ENCODE measurements around the gene CYB561D2.
A peak's percentile ranks its signal among the peaks of the same experiment; 100 is the strongest.

CYB561D2 gene

DNA sequence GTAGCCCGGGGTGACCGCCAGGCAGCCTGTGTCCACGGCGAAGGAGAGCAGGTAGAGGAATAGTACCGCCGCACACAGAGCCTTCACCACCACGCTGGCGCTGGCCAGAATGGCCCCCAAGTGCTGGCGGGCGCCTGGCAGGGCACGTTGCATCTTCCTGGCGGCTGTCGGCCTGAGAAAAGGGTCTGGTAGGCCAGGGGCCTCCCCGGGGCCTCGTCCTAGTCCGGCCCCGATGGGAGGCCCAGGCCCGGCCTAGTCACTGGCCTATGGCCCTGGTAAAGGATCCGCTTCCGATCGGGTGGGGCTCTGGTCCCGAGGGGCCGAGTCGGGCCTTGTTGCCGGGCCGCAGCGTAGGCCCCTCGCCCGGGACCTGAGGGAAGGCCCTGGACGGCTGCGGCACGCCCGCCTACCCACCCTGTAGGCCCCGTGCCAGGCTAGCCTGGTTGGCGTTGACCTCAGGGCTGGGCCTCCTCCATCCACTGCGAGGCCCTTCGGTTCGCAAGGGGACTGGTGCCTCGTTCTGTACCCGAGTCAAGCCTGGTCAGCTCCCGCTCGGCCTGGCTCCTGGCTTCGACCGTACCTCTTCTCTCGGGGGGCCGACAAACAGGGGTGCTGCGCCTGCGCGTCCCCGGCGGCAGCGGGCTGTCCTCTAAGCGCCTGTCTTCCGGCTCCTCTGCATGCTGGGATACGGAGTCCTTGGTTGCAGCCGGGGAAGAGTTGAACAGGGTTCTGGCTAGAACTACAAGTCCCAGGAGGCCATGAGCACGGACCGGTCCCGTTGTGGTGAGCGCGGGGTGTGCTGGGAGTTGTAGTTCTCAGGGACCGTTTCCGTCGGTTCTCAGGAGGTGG, 8.5 kb downstream of the CYB561D2 start, which contains the start of gene TMEM115:
Gene TMEM115 (minus strand): TSS at position 611 of the 849 bp plus-strand sequence. CDS start 458 bp downstream, at position 153.
- peaks cover 14% of the 10 kb centered on the region for H3K36me3 ChIP-seq (ENCODE audit: control insufficient read depth, low read depth, low read length)
- H3K27ac ChIP-seq (ENCODE audit: low read length): no peak within 1 kb of the TSS
- peak within 1 kb of the TSS; percentile 74 for H3K9ac ChIP-seq (ENCODE audit: low read length)
- H3K27me3 ChIP-seq (ENCODE audit: control insufficient read depth, insufficient read depth, low read length): peaks cover 7% of the 10 kb centered on the region
- peaks cover 3% of the 10 kb centered on the region for H3K4me1 ChIP-seq (ENCODE audit: control insufficient read depth, low read depth, low read length)
- peak within 1 kb of the TSS; percentile 89 for H3K4me3 ChIP-seq (ENCODE audit: low read length)
- H3K9me3 ChIP-seq (ENCODE audit: control insufficient read depth, low read depth, low read length): no peaks in the 10 kb centered on the region

DNA sequence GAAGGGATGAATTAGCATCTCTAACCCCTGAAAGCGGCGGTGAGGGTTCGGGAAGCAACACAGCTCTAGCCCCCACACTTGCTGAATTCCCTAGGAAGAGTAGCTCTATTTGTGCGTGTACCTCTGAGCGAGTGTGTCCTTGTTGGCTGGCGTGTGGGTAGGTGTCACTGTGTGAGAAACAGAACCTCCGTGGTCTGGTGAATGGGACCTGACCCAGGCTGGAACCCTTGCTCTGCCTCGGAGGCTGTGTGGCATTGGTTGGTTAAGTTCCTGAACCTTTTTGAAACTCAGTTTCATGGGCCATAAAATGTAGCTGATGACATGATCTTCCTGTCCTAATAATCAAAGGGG, 9.1 kb downstream of the CYB561D2 start:
- Histone ChIP-seq H3K4me3 (ENCODE audit: low read length) (peak overlapping the region; percentile 89), H3K27me3 (ENCODE audit: control insufficient read depth, insufficient read depth, low read length) (peaks cover 11% of the 10 kb centered on the region), H3K9ac (ENCODE audit: low read length) (no peak overlapping the region), H3K9me3 (ENCODE audit: control insufficient read depth, low read depth, low read length) (no peaks in the 10 kb centered on the region), H3K4me1 (ENCODE audit: control insufficient read depth, low read depth, low read length) (peaks cover 3% of the 10 kb centered on the region), H3K36me3 (ENCODE audit: control insufficient read depth, low read depth, low read length) (peaks cover 8% of the 10 kb centered on the region), H3K27ac (ENCODE audit: low read length) (no peak overlapping the region)

DNA sequence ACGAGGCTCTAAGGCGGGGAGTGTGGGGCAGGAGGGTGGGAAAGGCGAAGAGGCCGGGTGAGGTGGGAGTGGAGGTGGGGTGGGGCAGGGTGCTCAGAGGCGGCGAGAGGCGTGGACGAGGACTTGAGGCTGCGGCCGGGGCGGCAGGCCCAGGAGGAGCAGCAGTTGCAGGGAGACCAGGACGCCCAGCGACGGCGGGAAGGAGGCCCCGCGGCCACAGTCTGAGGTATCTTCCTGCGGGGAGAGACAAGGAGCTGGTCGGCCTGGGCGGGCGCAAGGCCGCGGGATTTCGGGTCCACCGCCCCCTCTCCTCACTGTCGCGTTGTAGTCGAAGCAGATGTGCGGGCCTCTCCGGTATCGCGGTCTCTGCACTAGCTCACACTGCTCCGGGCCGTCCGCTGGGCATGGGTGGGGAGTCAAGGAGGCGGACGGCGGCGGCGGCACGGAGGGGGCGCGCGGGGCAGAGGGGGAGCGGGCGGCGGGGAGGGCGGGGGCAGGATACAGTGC, 14.0 kb downstream of the CYB561D2 start:
- Histone ChIP-seq H3K27me3 (ENCODE audit: control insufficient read depth, insufficient read depth, low read length) (peaks cover 20% of the 10 kb centered on the region), H3K36me3 (ENCODE audit: control insufficient read depth, low read depth, low read length) (no peaks in the 10 kb centered on the region), H3K4me3 (ENCODE audit: low read length) (peak overlapping the region; percentile 56), H3K9me3 (ENCODE audit: control insufficient read depth, low read depth, low read length) (no peaks in the 10 kb centered on the region), H3K9ac (ENCODE audit: low read length) (peak overlapping the region; percentile 23), H3K4me1 (ENCODE audit: control insufficient read depth, low read depth, low read length) (peaks cover 5% of the 10 kb centered on the region), H3K27ac (ENCODE audit: low read length) (no peak overlapping the region)

DNA sequence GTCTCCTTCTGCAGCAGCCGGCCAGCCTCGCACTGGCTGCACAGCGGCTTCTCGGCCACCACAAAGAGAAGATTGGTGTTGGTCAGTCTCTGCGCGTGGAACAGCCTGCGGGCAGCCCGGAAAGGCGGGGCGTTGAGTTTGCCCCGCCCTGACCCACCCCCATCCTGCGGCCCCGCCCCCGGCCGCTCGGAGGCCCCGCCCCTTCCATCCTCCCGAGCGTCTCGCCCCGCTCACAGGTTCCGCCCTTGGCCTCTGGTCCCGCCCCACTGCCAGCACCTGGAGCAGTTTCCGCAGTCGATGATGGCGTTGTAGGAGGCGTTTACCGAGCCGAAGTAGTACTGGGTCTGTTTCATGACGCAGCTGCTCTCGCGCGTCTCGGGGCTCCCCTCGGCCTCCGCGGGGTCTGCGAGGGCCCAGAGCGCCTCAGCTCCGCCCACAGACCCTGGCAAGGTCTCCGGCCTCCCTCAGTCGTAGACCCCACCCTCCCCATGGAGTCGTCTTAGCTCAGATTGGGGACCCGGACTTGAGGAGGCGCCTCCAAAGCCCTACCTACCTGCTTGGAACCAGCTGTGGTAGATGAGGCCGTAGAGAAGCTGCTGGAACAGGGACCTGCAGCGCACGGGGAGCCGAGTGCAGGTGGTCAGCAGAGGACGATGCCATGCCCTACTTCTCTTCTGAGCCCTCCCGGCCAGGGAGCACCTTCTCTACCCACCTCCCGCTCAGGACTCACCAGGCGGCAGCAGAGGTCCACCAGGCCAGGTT, 14.6 kb downstream of the CYB561D2 start:
- Histone ChIP-seq H3K27ac (ENCODE audit: low read length) (no peak overlapping the region), H3K9ac (ENCODE audit: low read length) (peak overlapping the region; percentile 23)

DNA sequence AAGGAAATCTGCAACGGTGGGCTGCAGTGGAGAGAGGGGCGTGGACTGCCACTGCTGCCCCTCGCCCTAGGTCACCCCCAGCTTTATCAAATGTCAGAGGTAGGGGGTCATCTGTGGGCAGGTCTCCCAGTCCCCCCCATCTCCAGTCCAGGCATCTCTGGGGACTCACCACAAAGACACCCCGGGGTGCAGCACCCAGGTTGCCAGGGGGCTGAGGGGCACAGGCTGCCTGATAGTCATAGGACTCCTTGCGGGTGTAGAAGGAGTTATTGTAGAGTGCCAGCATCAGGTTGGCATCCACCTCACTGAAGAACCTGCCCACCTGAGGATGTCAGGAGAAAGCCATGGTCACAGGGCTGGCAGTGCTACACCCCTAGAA, 15.2 kb downstream of the CYB561D2 start:
- H3K9me3 ChIP-seq (ENCODE audit: control insufficient read depth, low read depth, low read length): no peaks in the 10 kb centered on the region
- H3K4me3 ChIP-seq (ENCODE audit: low read length): peak overlapping the region; percentile 65
- no peak overlapping the region for H3K9ac ChIP-seq (ENCODE audit: low read length)
- no peak overlapping the region for H3K27ac ChIP-seq (ENCODE audit: low read length)
- H3K27me3 ChIP-seq (ENCODE audit: control insufficient read depth, insufficient read depth, low read length): peaks cover 20% of the 10 kb centered on the region
- no peaks in the 10 kb centered on the region for H3K36me3 ChIP-seq (ENCODE audit: control insufficient read depth, low read depth, low read length)
- peaks cover 5% of the 10 kb centered on the region for H3K4me1 ChIP-seq (ENCODE audit: control insufficient read depth, low read depth, low read length)

More for the DNA sequence above, 14.6 kb downstream of the CYB561D2 start:
- Histone ChIP-seq H3K9me3 (ENCODE audit: control insufficient read depth, low read depth, low read length) (no peaks in the 10 kb centered on the region), H3K36me3 (ENCODE audit: control insufficient read depth, low read depth, low read length) (no peaks in the 10 kb centered on the region), H3K27me3 (ENCODE audit: control insufficient read depth, insufficient read depth, low read length) (peaks cover 20% of the 10 kb centered on the region), H3K4me1 (ENCODE audit: control insufficient read depth, low read depth, low read length) (peaks cover 5% of the 10 kb centered on the region), H3K4me3 (ENCODE audit: low read length) (peak overlapping the region; percentile 65)

DNA sequence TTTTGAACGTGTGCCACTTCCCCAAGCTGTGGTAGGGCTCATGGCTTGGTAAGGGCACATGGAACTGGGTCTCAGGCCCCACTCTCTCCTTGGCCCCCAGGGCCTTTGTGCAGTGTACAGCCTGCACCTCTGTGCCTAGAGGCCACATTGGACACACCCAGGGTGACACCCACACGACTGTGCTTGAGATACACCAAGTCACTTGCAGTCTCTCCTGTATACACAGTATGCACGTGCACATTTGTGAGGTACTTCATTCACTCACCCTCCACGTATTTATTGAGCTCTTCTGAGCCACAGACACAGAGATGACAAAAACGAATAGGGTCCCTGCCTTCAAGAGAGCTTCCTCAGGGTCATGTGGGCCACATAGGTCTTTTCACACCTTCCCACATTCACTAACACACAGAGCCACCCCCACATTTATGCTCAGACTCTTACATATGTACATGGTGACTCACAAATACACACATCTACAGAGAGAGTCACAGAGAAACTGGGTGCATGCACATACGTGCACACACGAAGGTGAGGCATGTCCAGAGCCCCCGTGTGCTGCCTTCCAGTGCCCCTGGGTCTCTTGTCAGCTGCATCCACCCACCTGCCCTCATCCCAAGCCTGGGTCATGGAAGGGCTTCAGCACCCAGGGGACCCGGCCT, 18.5 kb downstream of the CYB561D2 start:
- H3K9me3 ChIP-seq (ENCODE audit: control insufficient read depth, low read depth, low read length): no peaks in the 10 kb centered on the region
- H3K9ac ChIP-seq (ENCODE audit: low read length): no peak overlapping the region
- no peaks in the 10 kb centered on the region for H3K36me3 ChIP-seq (ENCODE audit: control insufficient read depth, low read depth, low read length)
- peaks cover 12% of the 10 kb centered on the region for H3K27me3 ChIP-seq (ENCODE audit: control insufficient read depth, insufficient read depth, low read length)
- no peak overlapping the region for H3K4me3 ChIP-seq (ENCODE audit: low read length)
- H3K4me1 ChIP-seq (ENCODE audit: control insufficient read depth, low read depth, low read length): peaks cover 14% of the 10 kb centered on the region
- H3K27ac ChIP-seq (ENCODE audit: low read length): no peak overlapping the region

DNA sequence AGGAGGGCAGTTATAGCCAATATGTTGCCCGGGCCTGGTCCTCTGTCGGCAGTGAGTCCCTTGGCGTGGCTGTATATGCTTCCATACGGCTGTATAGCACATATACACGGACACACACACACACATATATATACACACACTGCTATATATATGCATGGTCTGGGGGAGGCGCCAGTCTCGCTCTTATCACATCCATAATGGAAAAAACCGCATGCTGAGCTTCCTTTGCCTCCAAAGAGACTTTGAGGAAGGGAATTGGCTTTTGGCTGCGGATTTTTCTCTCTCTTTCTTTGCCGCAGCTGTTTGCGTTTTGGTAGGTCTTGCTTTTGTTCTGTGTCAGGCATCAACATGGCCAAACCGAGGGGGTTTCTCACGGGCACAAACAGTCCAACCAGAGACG, 19.9 kb downstream of the CYB561D2 start:
- peaks cover 17% of the 10 kb centered on the region for H3K4me1 ChIP-seq (ENCODE audit: control insufficient read depth, low read depth, low read length)
- no peak overlapping the region for H3K9ac ChIP-seq (ENCODE audit: low read length)
- H3K4me3 ChIP-seq (ENCODE audit: low read length): no peak overlapping the region
- H3K36me3 ChIP-seq (ENCODE audit: control insufficient read depth, low read depth, low read length): no peaks in the 10 kb centered on the region
- H3K27me3 ChIP-seq (ENCODE audit: control insufficient read depth, insufficient read depth, low read length): peaks cover 8% of the 10 kb centered on the region
- no peak overlapping the region for H3K27ac ChIP-seq (ENCODE audit: low read length)
- no peaks in the 10 kb centered on the region for H3K9me3 ChIP-seq (ENCODE audit: control insufficient read depth, low read depth, low read length)

DNA sequence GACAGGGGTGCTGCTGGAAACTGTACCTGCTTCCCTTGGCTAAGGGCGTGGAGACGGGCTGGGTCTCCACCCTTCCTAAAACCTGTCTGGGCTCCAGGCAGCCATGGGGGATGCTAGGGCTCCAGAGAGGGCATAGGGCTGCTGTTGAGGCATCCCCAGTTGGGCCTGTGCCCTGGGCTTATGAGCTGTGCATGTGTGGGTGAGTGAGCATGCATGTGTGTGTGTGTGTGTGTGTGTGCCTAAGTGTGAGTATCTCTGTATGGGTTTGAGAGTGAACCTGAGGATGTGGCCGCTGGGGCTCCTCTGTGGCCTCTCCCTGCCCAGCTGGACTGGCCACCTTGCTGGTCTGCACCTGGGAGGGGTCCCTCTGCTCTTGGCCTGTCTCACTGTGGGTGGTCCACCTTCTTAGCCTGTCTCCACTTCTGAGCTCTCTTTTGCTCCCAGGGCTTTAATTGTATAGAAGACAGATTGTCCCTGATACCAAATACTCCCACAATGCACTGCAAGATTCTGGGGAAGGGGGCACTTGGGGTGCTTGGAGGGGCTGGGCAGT, 20.5 kb downstream of the CYB561D2 start:
- Histone ChIP-seq H3K9me3 (ENCODE audit: control insufficient read depth, low read depth, low read length) (no peaks in the 10 kb centered on the region), H3K4me1 (ENCODE audit: control insufficient read depth, low read depth, low read length) (peaks cover 14% of the 10 kb centered on the region), H3K27ac (ENCODE audit: low read length) (no peak overlapping the region), H3K4me3 (ENCODE audit: low read length) (no peak overlapping the region), H3K27me3 (ENCODE audit: control insufficient read depth, insufficient read depth, low read length) (peaks cover 2% of the 10 kb centered on the region), H3K36me3 (ENCODE audit: control insufficient read depth, low read depth, low read length) (no peaks in the 10 kb centered on the region), H3K9ac (ENCODE audit: low read length) (no peak overlapping the region)

DNA sequence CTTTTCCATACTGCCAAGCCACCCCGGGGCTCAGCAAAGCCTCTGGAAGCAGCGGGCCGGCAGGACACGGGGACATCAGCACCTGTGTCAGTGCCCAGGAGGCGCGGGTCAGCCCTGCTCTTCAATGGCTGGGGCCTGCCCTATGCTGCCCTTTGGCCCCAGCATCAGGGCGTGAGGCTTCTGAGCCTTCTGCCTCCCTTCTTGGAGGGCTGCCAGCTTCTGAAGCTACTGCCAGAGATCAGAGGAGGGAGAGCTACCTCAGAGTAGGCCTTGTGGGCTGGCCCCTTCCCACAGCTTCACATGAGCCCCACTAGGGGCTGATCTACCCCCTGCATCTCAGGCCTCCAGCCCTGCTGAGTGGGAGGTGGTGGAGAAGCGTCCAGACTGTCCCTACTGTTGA, 21.7 kb downstream of the CYB561D2 start:
- peaks cover 14% of the 10 kb centered on the region for H3K4me1 ChIP-seq (ENCODE audit: control insufficient read depth, low read depth, low read length)
- H3K27me3 ChIP-seq (ENCODE audit: control insufficient read depth, insufficient read depth, low read length): no peaks in the 10 kb centered on the region
- no peak overlapping the region for H3K9ac ChIP-seq (ENCODE audit: low read length)
- no peaks in the 10 kb centered on the region for H3K9me3 ChIP-seq (ENCODE audit: control insufficient read depth, low read depth, low read length)
- H3K27ac ChIP-seq (ENCODE audit: low read length): no peak overlapping the region
- H3K4me3 ChIP-seq (ENCODE audit: low read length): no peak overlapping the region
- H3K36me3 ChIP-seq (ENCODE audit: control insufficient read depth, low read depth, low read length): no peaks in the 10 kb centered on the region

DNA sequence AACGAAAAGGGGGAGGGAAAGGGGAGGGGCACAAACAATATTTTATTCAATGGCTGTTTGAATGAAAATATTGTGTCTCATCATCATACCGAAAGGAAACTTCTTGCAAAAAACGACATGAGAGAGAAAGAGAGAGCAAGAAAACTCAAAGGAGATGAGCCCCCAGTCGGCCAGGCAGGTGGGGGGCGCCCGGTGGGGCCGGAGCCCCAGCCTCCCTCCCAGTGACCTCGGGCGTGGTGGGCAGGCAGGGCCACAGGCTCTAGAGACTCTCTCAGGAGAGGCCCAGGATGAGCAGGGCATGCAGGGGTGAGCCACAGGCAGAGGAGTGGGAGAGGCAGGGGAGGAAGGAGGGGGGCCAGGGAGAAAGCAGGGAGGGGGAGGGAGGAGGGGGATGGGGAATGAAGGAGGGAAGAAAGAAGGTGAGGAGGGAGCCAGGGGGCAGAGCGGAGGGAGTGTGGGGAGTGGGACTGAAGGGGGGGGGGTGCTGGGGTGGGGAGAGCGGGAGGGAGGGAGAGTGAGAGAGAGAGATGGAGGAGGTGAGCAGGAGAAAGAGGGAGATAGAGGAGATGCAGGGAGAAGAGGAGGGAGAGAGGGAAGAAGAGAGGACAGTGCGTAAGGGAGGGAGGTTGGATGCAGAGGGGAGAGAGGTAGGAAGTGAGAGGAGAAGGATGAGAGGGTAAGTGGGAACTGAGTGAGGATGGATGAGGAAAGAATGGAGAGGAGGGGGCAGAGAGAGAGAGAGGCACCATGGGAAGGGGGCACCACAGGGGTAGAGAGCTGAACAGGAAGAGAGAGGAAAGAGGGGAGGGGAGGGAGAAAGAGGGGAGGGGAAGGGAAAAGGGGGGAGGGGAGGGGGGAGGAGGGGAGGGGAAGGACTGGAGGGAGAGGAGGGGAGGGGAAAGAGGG, 22.7 kb downstream of the CYB561D2 start:
- Histone ChIP-seq H3K27me3 (ENCODE audit: control insufficient read depth, insufficient read depth, low read length) (no peaks in the 10 kb centered on the region), H3K4me3 (ENCODE audit: low read length) (no peak overlapping the region), H3K9me3 (ENCODE audit: control insufficient read depth, low read depth, low read length) (no peaks in the 10 kb centered on the region), H3K27ac (ENCODE audit: low read length) (no peak overlapping the region), H3K9ac (ENCODE audit: low read length) (no peak overlapping the region), H3K36me3 (ENCODE audit: control insufficient read depth, low read depth, low read length) (no peaks in the 10 kb centered on the region), H3K4me1 (ENCODE audit: control insufficient read depth, low read depth, low read length) (peaks cover 14% of the 10 kb centered on the region)

Measured in iPS-18a (cell line).